ENCODE measurements around the gene ANKRD53.

- TF ChIP-seq CTCF (IDR thresholded peaks at IDR 0.05), result peak; percentile 46 to 75 (median 56)
- no peak for TF ChIP-seq POLR2AphosphoS5 (IDR thresholded peaks at IDR 0.05)
- no peak for TF ChIP-seq POLR2A (IDR thresholded peaks at IDR 0.05)
Measured at GRCh38 chr2:70948337-70949003, 30.0 kb upstream of the ANKRD53 start.
